GM19397 (cell line): ENCODE measurements around the gene HNMT.
"Not testable (repeated sequence)": the region's sequence is repeated elsewhere in the genome, so short reads cannot be mapped to it uniquely, and the experiment has no call there.

Source experiments
- ATAC-seq: cut with Tn5 transposase; IDR thresholded peaks from one replicate; pipeline ENCODE4 v1.9.1; 2021; ENCODE audit warnings: mild to moderate bottlenecking, moderate library complexity; ENCODE audit not compliant: unreplicated experiment

Gene HNMT

DNA sequence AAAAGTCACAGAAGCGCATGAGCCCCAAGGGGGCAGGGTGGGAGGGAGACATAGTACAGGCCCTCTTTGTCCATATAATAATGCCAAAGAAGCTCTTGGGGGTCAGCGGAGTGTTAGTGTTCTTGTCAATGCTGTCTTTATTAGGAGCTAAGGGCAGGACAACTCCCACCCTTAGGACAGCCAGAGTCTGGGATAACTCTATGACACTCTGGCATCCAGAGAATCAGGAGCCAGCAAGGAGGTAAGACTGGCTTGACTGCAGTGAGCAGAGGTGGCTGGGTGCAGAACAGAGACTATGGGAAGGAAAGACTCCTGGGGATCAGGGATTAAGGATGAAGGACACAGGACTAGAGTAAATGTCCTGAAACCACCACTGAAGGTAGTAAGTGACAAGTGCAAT is 19.0 kb upstream of the HNMT start:
- no peak for ATAC-seq

DNA sequence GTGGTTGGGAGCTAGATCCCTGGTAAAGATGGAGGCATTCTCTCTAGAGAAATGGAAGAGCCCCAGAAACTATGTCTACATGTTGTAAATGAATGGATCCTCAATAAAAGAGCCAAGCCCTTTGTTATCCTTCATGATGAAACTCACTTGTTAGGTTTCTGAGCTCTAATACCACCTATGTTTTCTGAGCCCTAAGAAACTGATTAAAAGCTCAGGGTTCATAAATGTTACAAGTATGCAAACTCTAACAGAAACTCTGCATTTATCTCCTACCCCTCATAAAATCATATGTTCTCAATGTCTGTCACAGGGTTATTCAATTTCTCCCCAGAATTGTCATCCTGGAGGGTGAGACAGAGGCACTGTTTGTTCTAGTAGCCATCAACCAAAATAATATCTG is 18.0 kb upstream of the HNMT start:
- ATAC-seq: no peak

DNA sequence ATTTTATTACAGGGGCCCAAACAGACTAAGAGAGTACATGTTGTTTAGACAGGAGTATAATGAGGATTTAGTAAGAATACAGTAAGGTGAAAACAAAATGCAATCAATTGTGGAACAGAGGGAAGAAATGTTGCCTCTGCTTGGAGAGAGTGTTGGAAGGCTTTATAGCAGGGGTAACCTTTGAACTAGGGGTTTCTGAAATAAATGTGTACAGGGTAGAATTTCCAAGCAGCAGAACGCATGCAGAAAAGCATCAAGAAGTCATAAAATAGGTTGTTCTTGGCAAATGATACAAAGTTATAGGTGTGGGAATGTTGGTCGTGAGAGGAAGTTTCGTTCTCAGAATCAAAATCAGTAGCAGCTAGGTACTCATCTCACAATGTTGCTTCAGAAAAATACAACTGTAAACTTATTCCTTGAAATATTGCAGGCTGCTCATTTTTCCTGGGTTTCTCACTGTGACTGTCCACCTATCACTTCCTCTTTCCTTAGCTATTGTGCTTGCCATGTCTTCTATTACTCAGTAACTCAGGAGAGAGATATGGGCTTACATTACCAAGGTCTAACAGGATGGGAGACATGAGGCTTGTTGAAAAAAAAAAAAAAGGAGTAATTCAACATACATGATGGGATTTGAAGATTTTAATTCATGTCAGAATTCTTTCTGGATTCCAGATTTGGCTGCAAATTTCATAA is 17.1 kb upstream of the HNMT start:
- no peak for ATAC-seq

DNA sequence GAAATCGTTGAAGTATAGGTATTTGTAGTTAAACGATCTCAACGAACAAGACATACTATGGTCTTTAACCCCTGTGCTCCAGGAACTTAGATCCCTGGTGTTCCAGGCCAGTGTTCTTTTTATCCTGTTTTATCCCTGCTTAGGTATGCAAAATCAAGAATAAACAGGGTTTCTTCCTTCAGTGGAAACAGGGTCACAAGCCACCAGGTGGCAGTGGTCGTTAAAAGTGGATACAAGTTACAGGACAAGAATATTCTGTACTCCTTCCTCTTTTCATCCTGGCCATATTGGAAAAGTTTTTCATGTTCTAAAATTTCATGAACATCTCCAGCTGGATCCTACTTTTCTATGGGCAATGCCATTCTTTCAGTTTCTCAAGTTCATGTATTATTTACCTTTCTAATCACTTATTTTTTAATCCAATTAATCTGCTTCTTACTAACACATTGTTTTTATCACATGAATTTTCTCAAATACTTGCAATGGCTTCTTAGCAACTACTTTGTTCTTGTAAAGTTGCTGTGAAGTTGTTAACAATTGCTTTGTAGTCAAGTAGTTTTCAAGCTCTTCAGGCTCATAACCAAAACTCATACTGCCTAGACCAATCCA is 16.4 kb upstream of the HNMT start:
- no peak for ATAC-seq

DNA sequence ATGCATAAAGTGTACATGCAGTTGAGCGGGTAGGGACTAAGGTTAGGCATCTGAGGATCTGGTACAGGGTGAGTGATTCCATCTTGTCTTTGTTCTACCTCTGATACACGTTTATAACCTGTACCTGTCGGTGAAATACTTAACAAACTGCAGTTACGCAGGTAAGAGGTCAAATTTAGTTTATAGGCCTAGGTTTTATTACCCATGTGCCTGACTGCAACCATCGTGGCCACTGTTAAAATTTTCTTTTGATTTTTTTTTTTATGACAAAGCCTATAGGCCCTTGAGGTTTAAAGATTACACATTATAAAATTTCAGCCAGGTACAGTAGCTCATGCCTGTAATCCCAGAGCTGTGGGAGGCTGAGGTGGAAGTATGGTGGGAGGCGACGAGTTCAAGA is 15.4 kb upstream of the HNMT start:
- ATAC-seq: no peak

DNA sequence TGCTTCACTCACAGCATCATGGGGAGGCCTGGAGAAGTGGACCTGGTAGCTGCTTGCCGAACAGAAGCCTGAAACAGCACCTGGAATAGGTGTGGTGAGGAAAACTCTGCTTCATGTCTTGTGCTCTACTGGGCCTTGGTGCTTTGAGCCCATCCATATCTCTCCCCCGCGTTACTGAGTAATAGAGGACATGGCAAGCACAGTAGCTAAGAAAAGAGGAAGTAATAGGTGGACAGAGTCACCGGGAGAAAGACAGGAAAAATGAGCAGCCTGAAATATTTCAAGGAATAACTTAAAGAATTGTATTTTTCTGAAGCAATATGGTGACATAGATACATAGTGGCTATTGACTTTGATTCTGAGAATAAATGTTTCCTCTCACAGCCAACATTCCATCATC is 14.0 kb upstream of the HNMT start:
- no peak for ATAC-seq

DNA sequence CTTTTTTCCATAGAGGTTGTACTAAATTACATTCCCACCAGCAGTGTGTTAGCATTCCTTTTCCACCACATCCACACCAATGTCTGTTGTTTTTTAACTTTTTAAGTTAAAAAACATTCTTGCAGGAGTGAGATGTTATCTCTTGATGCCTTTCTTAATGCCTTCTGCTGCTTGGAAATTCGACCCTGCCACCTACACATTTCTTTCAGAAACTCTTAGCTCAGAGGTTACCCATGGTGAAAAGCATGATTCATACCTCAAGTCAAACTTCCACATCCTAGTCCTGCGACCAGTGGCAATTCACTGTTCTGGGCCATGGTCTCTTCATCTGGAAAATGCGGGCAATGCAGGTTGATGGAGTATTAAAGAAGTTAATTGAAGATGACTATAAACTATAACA is 12.7 kb upstream of the HNMT start:
- ATAC-seq: no peak

DNA sequence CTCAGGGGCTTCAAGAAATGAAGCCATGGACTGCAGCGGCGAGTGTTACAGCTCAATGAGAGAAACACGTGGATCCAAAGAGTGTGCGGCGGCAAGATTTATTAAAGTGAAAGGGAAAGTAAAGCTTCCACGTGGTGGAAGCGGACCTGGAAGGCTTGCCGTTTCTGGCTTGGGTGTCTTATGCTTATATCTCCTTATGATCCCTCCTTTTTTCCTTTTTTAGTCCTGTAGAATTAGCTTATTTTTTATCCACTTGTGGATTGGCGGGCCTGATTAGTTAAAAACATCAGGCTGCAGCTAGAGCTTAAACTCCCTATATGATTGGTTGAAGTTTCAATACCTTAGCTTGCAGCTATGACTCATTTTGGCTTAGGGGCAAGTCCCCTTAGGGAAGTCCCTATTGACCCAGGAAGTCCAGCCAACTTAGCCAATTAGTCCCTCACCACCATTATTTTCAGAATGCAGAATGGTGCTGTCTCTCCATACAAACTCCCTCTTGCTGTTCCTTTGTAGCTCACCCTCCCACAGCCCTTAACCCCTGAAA is 11.6 kb upstream of the HNMT start:
- ATAC-seq: no peak

DNA sequence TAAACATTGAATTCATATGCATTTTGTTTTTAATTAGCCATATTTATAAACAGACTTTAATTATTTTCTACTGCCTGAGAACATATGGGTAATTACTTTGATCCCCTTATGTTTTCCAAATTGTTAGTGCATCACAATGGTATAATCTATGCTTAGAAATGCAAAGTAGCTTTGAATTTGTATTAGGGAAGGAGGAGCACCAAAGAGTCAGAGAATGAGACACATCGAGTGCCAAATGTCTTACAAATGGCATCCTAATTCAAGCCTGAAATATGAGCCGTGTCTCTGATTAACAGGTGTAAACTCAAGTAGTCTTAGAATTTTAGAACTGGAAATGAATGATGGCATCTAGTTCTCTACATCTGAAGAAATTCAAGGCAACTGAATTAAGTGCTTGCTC is 8.7 kb upstream of the HNMT start:
- no peak for ATAC-seq

DNA sequence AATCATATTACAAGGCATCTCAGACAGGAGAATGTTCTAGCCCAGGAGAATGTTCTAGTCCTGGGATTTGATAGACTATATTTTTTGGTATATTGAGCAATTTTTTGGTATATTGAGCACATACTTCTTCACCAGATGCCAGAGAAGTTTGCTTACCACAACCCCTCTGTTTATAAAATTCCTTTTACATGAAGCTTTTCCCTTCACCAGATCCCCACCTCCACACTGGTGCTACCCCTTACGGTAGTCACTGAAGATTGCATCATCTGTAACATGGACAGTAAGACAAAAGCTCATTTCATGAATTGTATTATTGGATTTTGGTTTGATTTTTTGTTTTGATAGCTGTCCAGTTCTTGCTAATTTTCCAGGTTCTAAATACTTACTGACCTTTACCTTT is 7.2 kb upstream of the HNMT start:
- no peak for ATAC-seq

DNA sequence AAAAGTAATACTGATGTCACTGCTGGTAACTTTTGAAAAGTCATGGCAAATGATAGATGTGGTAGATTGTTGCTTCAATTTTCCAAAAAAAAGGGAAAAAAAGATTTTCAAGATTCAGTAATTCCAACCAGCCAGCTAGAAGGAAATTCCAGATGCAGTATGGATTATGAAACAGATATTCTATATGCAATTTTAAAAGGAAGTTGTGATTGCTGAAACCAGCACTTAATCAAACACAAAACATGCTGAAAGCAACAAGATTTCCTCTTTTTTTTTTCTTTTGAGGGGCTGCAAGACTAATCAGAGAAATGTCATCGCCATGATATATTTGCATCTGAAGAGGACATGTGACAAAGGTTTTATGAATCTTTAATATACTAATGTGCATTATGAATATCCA is 5.1 kb upstream of the HNMT start:
- ATAC-seq: no peak

DNA sequence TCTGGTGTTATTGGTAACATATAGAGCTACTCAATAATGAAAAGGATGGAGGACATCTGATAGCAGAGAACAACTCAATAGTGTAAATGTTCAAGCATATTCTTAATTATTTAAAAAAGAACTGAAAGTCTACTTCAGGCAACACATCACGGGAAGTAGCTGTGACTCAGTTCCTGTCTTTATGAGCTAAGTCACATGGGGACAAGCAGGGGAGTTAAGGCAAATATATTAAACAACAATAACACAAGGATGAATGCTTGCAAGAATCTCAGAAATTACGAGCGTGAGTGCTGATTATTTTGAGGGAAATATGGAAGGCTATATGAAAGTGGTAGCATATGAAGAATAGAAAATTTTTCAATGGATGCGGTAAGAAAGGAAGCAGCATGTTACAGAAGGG is 4.0 kb upstream of the HNMT start:
- no peak for ATAC-seq

DNA sequence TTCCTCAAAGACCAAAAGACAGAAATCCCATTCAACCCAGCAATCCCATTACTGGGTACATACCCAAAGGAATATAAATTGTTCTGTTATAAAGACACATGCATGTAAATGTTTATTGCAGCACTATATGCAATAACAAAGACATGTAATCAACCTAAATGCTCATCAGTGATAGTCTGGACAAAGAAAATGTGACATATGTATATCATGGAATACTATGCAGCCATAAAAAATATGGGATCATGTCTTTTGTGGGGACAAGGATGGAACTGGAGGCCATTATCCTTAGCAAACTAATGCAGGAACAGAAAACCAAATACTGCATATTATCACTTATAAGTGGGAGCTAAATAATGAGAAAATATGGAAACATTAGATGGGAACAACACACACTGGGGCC is 2.7 kb upstream of the HNMT start:
- ATAC-seq: no peak

DNA sequence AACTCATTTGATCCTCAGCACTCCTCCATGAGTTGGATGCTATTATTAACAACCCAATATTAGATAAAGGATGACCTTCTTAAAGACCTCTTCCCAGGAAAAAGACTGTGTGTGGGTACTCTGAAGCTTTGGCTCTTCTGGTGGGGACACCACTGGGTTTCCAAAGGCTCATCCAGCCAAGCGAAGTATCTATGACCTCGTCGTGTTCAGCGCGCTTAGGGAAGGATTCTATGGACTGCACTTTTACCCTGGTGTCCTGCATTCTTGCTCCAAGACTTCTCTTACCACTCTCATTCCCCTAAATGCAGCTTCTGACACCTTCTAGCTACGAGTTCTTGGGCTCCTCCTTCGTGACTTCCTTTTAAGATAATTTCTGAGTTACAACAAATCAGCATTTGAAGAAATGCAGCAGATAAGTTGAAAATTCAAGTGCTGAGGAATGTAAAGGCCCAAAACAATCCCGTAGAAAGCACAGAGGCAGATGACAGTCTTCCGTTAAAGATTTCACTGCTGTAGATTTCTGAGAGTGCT is 673 bp upstream of the HNMT start:
- ATAC-seq: no peak

DNA sequence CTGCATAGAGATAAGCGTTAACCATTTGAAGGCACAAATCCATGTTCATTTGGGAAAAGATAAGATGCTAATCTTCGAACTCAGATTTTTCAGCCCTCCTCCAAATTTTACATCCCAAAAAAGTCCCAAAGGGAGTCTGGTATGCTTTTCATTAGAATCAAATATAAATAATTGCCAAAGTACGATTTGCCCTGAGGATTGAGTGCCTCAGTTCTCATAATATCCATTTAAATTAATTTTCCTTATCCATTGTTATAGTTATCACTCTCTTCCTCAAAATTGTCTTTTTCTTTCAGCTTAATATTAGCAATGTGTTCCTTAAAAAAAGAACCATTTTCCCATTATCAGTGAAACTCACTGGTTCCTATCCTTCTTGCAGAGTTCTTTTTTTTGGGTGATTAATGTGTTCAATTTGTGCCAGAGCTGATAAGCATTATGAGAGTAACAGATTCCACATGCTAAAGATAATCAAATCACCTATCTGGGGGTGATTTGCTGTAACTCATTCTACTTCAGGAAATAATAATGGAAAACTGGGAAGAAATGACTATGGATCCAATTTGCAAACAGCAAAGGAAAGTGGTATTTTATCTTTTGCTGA is 686 bp downstream of the HNMT start:
- ATAC-seq: no peak

DNA sequence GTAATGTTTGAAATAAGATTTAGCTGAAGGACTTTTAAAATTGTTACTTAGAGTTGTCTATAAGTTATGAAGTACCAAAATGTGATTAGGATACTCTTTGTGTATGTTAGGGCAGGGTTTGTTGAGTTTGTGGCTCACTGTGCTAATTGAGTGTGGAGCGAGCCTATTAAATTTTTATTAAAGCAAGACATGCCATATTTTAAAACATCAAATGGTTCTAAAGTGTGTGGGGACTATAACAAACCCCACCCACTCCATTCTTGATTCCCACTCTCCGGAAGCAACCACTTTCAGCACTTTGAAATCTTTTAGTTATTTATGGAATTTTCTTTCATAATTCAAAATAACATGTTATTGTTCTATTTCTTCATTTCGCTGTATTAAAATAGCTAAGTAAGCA is 1.8 kb downstream of the HNMT start:
- ATAC-seq: no peak

DNA sequence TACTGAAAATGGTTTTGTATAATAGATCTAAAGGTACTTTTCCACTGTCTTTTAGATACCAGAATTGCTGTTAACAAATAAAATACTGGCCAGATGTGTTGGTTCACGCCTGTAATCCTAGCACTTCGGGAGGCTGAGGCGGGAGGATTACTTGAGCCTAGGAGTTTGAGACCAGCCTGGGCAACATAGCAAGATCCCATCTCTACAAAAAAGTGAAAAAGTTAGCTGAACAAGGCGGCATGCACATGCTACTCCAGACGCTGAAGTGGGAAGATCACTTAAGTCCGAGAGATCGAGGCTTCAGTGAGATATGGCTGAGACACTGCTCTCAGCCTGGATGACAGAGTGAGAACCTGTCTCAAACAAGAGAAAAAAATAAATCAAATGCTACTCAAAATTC is 2.8 kb downstream of the HNMT start:
- ATAC-seq: no peak

DNA sequence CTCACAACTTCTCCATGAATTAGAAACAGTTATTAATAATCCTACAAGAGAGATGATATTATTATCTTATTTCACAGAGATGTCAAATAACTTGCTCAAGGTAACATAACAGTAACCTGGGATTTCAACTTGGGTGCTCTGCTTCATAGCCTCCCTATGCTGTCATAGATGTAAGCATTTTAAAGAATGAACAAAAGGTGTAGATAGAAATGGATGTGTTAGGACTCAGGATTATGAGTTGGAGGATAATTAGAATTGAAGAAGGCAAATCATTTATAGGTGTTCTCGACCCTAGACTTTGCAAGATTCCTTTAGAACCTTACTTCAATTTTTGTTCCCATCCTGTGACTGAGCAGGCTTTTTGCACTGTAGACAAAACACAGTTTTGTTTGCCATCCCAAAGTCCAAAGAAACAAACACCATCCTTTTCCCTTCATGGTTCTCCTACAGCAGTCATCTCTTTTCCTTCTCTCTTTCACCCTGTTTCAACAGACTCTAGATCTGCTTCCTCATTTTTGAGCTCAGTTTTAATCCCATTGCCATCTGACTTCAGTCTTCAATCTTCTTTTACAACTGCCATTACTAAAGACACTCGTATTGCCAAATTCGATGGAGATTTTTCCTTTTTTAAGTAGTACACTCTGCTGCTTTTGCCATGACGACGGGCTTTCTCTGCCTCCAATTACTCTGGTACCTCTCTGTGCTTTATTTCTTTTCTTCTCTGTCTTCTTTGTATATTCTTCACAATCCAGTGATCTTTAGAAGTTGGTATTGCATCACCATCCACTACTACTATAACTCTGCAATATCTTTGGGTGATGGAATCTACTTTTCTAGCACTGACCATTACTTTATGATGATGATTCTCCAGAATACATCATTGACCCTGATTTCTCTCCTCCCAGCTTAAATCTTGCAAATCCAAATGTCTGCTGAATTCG is 4.5 kb downstream of the HNMT start:
- ATAC-seq: no peak

DNA sequence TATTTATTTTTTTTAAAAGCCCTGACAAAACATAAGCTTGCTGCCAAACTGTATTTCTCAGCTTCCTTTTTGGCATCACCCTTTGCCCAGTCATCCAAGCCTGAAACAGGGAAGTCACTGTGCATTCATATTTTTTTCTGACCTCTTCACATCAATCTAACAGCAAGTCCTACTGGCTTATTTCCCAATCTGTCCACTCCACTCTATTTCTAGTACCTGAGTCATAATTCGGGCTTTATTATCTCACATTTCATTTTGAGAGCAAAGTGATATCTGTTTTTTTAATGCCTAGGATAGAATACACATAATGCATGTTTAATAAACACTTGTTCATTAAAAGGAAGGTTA is 5.1 kb downstream of the HNMT start:
- ATAC-seq: no peak

DNA sequence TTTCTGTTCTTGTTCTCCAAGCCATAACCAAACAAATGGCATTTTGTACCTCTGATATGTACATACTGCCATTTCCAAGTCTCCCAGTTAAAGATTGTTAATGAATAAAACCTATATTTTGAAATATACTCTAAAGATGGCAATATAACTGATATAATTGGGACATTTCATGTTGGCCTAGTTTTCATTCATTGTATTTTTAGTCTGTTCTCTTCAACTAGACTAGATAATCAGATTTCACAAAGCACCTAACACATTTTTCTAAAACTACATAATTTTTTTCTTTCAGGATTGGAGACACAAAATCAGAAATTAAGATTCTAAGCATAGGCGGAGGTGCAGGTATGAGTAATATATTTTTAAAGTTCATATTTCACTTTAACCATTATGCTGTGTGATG is 5.6 kb downstream of the HNMT start:
- no peak for ATAC-seq

DNA sequence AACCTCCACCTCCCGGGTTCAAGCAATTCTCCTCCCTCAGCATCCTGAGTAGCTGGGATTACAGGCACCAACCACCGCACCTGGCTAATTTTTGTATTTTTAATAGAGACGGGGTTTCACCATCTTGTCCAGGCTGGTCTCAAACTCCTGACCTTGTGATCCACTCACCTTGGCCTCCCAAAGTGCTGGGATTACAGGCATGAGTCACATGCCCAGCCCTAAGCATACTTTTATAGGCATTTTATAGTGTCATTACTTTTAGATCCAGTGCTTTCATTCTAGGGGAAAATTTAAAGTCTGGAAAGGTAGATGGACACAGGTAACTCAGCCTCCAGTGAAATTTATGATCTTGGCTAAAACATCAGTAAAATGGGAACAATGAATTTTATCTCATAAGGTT is 7.0 kb downstream of the HNMT start:
- not testable (repeated sequence) for ATAC-seq
